GM18868 (cell line): ENCODE measurements around the gene GPR146.

Source experiments
- ATAC-seq: cut with Tn5 transposase; IDR thresholded peaks from one replicate; pipeline ENCODE4 v1.9.1; 2021; ENCODE audit warnings: mild to moderate bottlenecking, moderate library complexity; ENCODE audit not compliant: unreplicated experiment

Gene GPR146

GRCh38 chr7:1041551-1042491 is 2.5 kb upstream of the GPR146 start:
- ATAC-seq = no peak

DNA sequence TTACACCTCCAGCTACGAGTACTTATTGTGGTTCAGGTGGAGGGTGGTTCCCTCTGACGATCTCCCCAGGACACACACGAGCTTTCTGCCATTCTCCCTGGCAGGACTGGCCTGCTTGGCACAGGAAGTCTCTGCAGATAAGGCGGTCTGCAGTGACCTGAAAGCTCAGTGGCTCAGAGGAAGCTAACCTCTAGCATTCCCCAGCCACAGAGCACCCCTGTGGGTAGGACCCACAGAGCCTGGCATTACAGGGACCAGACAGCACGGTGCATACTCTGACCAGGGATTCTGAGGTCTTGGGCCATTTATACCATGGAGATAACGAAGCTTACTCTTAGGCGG is 1.9 kb upstream of the GPR146 start:
- ATAC-seq = no peak

DNA sequence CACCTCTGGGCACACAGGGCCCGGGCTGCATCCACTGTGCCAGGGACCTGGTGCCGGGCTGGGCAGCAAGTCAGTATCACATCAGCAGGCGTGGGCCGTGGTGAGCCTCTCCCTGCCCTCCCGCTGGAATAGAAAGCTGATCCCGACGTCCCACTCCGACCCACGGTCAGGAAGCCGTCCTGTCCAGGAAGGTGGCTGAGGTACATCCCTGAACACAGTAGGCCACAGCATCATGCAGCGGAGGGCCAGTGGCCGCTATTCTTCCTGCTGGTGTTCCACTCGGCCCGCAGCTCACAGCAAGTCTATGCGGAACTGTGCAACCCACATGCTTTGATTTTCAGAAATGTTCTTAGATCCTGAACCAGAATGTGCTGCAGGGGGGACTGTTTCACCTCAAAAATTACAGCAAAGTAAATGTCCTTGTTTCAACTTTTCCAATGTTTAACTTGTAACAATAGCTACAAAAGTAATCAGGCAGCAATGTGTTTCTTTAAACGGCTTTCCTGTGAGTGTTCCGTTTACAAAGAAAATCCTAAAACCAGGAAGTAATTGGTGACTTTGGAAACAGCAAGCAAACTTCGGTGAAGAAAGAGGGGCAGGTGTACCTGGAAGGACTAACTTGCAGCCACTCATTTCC is 676 bp upstream of the GPR146 start:
- no peak for ATAC-seq

DNA sequence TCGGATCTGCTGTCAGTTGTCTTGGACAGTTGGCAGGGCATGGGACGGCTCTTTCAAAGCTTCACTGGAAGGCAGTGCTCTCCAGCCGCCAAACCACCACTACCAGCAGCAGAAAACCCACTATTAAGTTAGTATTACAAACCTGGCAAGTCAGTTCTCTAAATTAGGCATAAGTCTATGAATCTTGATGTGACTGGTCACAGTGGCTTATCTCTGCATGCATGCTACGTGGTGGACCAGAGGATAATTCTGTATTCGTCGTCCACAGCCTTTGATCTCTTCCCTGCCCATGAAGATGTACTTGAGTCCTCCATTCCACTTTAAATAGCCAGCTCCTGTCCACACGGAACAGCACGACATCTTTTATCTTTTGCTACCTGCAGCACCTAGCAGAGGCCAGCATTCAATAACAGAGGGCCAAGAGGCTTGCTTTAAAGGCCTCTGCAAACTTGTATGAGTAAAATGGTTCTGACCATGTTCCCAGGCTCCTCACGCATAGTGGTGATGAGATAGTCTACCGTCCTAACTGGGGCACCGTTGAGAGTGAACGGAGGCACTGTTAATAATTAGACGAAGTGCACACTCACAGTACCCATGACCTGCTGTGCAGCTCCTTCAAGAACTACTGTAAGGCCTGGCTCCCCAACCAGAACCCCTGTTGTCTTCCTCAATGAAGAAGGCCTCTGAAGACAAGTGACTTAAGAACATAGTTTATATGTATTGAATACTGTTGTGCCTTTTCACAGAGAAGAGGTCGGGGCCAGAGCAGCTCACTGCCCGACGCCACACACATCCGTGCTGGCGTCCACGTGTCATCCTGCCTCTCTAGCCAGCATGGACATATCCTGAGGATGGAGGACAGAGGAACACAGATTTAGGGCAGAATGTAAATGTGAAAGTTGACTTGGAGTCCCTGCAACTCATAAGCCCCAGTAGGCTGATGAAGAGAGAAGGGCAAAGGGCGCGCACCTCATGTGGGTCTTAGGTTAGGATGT is 1.0 kb downstream of the GPR146 start:
- ATAC-seq = no peak

DNA sequence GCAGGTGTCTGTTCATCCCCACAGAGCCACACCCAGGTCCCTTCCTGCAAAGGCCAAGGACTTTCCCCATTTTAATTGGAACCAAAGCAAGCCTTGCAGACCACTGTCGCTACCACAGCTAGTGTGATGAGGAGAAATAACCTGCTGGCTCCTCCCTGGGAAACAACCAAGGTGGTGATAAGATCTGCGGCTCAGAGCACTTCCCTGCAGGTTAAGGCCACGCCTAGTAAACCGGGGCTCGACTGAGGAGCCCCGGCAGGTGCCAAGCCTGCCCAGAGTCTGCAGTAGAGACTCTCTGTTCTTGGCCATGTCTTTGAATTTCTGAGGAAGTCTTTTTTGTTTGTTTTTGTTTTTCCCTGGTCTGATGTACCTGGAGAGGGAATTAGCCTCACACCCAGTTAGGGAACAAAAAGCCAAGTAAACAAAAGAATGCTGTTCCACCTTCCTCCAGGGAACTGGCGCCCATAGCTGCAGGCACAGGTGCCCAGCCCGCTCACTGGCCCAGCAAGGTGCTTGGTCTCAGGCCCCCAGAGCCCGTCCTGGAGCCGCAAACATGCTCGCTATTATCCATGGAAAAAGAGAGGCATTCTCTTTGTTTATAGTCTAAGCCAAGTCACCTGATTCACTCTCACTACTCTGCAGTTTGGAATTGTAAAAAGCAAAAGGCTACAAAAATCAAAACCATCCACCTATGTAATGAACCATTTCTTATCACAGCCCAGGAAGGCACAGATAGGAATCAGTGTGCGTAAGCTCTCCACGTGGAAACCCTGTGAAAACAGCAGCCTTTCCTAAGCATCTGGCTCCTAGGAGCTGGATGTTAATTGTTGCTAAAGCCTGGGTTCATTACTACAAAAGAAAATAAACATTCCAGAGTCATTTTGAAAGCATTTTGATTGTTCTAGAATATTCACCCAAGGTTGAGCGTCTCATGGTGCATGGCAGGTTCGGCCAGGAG is 2.7 kb downstream of the GPR146 start:
- no peak for ATAC-seq

GRCh38 chr7:1049006-1049741 is 4.8 kb downstream of the GPR146 start:
- no peak for ATAC-seq

DNA sequence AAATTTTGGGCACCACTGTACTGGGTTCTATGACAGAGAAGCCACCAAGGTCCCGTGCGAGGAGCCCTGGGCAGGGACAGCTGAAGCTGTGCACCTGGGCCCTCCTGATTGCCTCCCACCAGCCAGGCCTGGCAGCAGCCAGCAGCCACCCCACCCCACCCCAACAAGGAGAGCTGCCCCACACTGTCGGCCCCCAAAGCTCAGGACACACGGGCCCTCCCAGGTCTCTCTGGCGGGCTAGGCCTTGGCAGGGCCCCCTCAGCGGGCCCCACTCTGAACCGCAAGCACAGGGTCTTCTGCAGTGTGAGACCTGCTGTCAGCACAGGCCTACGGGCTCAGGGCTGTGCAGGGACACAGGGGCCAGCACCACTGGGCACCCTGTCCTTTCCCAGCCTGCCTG is 5.5 kb downstream of the GPR146 start:
- ATAC-seq = no peak

DNA sequence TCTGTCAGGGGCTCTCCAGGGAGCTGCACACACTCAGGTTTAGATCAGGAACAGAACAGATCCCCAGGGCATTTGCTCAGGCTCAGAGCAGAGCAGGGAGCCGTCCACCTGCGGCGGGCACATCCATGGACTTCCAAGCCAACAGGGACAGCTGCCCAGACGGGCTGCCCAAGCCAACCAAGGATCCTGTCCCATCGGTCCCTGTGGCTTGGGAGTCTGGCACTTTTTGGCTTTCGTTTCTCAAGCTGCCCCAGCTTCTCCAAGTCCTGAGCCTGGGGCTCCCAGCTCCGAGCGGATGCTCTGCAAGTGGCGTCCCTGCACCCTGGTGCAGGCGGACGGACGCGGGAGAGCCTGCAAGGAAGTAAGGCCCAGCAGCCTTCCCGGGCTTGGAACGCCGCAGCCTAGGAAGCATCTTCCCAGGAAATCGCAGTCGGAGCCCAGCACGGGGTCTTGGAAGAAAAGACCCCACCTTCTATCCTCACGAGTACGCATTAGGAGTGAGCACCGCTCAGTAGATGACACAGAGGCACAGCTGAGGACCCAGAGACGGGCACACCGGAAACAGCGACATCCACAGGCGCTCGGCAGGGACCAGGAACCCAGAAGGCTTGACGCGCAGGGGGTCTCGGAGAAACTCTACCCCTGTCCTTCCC is 6.0 kb downstream of the GPR146 start:
- no peak for ATAC-seq

DNA sequence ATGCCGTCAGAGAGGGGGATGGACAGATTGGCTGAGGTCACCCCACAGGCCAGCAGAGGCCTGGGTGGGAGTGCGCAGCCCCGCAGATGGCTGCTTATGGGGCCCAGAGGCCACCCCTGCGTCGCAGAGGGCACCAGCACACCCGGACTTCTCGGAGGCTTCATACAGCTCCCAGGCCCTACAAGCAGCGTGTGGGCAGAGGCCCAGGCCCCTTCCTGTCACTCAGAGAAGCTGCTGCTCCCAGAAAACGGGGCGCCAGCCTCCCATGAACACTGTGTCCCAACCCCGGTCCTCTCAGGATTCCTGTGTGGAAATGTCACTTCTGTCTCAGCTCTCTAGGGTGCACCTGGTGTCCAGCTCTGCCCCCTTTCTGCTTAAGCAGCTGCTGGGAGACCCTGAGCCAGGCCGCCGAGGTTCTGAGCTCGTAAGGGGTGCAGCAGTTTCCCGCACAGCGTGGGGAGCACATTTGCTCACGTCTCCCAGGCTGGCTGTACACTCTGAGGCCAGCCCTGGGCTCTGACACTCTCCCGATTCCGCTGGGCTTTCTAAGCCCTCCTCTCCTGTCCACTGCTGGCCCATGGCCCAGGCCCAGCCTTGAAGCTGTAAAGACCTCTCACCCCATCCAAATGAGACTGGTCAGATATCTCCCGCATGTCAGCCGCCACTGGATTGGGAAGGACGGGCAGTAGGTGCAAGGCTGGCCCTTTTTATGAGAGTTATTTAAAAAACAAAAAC is 6.8 kb downstream of the GPR146 start:
- no peak for ATAC-seq

GRCh38 chr7:1052031-1052818 is 7.9 kb downstream of the GPR146 start:
- ATAC-seq = no peak

DNA sequence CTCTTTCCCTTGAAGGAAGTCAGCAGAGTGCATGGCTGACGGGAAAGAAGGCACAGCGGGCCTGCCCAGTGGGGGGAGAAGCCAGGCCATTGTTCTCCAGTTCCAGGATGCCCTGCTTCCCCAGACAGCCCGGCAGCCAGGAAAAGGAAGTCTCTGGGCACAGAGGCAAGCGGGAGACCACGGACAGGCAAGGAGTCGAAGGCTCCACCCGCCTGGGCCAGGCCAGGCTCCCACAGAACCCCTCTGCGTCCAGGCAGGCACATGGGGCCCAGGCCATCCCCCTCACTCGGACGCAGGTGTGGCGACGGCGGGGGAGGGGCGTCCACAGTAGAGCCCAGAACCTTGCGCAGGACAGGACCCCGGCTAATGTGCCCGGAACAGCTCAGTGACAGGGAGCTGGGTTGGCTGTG is 8.7 kb downstream of the GPR146 start:
- no peak for ATAC-seq

- no peak for ATAC-seq
Measured at GRCh38 chr7:1053816-1054370, 9.5 kb downstream of the GPR146 start.

GRCh38 chr7:1054438-1054837 is 10.1 kb downstream of the GPR146 start:
- no peak for ATAC-seq

DNA sequence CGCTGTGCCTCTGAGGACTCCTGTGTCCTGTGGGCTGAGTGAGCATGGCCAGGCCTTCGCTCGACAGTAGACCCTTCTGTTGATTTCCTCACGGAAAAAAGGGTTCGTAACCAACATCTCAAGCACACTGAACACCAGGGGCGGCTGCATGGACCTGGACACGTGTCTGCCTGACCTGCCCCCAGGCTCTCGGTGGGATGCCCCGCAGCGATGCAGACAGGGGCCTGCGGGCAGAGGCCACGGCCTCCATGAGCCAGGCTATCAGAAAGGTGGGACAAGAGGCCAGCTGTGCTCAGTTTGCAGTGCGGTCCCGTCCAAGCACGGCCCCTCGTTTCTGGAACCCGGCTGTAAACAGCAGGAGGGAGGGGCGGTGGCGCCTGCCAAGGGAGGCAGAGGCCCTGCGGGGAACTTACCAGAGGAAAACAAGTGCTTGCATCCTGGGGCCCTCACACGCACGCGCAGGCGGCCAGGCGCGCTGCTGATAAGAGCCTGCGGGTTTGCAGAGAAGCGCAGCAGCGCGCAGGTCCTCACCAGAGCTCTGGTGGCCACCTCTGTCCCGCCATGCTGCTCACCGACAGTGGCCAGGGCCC is 10.6 kb downstream of the GPR146 start:
- no peak for ATAC-seq

GRCh38 chr7:1055491-1055955 is 11.2 kb downstream of the GPR146 start:
- no peak for ATAC-seq

DNA sequence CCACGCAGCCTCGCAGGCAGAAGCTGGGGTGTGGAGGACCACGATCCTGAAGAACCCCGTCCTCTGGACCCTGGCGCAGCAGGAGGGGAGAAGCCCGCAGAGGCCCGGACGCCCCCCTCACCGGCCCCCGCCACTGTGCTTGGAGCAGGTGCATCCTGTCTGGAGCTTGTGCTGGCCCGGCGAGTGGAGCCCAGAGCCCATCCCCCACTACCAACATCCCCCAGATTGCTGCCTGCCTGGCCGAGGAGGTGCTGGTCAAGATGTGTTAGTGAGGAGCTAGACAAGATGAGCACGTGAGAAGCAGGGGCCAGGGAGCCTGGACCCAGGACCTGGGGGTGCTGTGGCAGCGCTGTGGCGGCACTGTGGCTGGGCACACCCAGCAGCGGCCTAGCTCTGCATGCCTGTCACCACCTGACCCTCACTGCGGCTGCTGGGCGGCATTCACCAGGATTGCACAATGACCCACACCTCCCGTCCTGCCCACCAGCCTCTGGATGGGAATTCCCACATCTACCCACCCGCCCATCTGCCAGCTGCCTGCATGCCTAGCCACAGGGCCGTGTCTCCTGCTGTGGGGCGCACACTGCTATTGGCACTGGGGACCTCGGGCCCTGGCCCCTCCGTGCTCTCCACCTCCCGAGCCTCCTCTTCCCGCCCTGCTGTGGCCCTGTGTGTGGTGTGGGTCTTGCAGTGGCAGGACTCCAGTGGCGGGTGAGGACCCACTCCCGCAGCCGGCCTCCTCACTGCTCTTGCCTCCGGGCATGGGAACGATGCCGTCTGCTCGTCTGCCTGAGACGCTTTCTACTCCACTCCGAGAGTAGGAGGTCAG is 11.8 kb downstream of the GPR146 start:
- no peak for ATAC-seq
